ENCODE results near the gene PRAMEF1.
"Not testable (repeated sequence)": the region's sequence is repeated elsewhere in the genome, so short reads cannot be mapped to it uniquely, and the experiment has no call there.

PRAMEF1 gene, protein sequence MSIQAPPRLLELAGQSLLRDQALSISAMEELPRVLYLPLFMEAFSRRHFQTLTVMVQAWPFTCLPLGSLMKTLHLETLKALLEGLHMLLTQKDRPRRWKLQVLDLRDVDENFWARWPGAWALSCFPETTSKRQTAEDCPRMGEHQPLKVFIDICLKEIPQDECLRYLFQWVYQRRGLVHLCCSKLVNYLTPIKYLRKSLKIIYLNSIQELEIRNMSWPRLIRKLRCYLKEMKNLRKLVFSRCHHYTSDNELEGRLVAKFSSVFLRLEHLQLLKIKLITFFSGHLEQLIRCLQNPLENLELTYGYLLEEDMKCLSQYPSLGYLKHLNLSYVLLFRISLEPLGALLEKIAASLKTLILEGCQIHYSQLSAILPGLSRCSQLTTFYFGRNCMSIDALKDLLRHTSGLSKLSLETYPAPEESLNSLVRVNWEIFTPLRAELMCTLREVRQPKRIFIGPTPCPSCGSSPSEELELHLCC

GRCh38 chr1:12791097-12791496 is at the start of gene PRAMEF1:
Gene PRAMEF1, plus strand, starts transcription at chr1:12791397. Its CDS starts 1,831 bp downstream, at chr1:12793228.
- DNase-seq (ENCODE audit: low spot score): not testable (repeated sequence)

- DNase-seq (ENCODE audit: low spot score): no peak
Observed at GRCh38 chr1:12741946-12742345, 49.3 kb upstream of the PRAMEF1 start.

DNA sequence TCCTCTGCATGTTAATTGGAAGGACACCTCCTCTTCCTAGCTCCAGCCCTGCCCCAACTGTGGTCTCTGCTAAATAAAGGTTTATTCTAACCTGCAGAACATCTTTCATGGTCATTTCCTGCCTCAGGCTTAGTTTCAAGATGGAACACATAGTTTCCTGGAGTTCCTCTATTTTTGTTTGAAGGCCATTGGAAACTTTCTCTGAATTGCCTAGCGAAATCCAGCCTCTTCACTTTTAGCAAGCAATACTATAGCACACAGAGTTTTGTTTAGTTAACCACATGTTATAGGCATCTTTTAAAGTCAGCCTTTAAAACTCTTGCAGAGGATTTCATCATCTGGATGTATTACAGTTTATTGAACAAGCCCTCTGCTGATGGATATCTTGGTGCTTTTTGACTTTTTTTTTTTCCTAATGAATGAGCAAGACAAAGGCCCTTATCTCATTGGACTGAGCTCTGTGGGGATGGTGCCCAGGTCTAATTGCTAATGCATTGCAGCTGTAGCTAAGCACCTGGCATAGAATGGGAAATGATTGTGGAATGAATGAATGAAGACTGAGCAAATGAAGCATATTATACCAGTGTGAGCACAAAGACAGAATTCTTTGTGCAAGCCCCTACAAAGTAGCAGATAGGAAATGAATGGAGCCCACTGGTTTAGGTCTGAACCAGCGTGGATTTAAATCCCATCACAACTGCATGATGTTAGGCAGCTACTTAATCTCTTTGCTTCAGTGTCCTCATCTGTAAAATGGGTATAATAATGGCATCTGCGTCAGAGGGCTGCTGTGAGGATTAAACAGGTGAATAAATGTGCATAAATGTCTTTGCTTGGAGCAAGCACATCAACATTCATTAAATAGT is 45.8 kb upstream of the PRAMEF1 start:
- no peak for DNase-seq (ENCODE audit: low spot score)

- DNase-seq (ENCODE audit: low spot score): no peak
Observed at GRCh38 chr1:12745992-12746323, 45.2 kb upstream of the PRAMEF1 start, which contains the start of gene CFAP107. Gene CFAP107, plus strand, starts transcription at chr1:12746200. Its CDS starts 231 bp downstream, at chr1:12746431.

GRCh38 chr1:12748778-12749355 is 42.3 kb upstream of the PRAMEF1 start:
- no peak for DNase-seq (ENCODE audit: low spot score)

DNA sequence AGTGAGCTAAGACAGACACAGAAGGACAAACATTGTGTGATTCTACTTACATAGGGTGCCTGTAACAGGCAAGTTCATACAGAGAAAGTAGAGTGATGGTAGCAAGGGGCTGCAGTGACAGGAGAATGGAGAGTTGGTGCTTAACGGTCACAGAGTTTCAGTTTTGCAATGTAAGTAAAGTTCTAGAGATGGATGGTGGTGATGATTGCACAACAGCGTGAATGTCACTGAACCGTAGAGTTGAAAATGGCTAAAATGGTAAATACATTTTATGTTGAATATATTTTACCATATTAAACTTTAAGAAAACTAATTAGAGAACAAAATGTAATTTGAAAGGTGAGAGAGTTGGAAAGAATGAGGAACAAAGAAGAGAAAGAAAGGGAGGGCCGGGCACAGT is 36.5 kb upstream of the PRAMEF1 start:
- DNase-seq (ENCODE audit: low spot score): no peak

- no peak for DNase-seq (ENCODE audit: low spot score)
Observed at GRCh38 chr1:12756273-12756672, 34.9 kb upstream of the PRAMEF1 start.

DNA sequence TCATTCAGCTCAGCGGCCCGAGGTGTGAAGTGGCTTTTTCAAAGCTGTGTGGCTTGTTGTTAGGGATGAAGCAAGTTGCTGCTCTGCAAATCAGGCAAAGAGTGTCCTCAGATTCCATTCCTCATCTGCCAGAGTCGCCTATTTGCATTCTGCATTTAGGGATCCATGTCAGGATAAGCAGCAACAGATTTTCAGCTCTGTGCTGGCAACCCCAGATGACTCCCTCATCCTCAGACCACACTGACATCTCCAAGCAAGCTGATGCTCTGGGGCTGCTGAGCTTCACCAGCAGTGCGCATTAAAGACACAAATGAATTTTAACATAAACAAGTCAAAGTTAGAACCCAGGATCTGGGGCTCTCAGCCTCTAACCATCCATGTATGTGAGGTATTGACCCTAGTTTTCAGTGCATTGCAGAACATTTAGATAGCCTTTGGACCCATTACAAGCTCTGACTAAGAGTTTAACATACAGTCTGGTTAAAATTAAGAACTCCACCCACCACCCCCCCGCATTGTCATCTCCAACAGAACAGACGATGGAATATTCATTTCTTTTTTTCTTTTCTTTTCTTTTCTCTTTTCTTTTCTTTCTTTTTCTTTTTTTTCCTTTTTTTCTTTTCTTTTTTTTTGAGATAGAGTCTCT is 34.3 kb upstream of the PRAMEF1 start:
- no peak for DNase-seq (ENCODE audit: low spot score)

- no peak for DNase-seq (ENCODE audit: low spot score)
Observed at GRCh38 chr1:12757836-12758235, 33.4 kb upstream of the PRAMEF1 start.

DNA sequence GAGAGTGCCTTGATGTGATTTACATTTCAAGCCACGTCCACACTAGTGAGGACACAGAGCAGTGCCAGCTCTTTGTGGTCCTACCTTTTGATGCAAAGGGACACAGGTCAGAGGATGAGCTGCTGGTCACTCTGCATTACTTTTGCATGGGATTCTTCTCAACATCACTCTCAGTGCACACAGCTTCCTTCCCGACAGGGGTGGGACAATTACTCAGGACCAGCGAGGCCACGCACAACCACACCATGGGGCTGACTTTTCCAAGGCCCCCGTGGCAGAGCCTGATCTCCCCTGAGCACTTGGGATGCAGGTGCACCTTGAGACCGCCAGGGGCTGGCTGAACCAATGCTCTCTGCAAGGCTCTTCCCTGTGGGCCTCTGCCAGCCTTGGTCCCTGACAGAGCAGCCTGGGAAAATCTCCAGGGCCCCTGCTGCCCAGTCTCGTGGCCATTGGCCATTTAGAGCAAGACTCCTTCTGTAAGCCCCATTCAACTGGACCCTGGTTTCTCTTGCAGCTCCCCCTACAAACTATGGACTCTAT is 30.9 kb upstream of the PRAMEF1 start:
- DNase-seq (ENCODE audit: low spot score): no peak

- DNase-seq (ENCODE audit: low spot score): no peak
Observed at GRCh38 chr1:12761781-12762180, 29.4 kb upstream of the PRAMEF1 start.

DNA sequence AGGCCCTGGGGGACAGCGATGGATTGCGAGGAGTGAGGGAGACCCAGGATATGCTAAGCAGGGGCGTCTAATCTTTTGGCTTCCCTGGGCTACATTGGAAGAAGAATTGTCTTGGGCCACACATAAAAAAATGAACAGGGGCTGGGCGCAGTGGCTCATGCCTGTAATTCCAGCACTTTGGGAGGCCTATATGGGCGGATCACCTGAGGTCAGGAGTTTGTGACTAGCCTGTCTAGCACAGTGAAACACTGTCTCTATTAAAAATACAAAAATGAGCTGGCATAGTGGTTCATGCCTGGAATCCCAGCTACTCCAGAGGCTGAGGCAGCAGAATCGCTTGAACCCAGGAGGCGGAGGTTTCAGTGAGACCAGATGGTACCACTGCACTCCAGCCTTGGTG is 28.4 kb upstream of the PRAMEF1 start:
- no peak for DNase-seq (ENCODE audit: low spot score)

DNA sequence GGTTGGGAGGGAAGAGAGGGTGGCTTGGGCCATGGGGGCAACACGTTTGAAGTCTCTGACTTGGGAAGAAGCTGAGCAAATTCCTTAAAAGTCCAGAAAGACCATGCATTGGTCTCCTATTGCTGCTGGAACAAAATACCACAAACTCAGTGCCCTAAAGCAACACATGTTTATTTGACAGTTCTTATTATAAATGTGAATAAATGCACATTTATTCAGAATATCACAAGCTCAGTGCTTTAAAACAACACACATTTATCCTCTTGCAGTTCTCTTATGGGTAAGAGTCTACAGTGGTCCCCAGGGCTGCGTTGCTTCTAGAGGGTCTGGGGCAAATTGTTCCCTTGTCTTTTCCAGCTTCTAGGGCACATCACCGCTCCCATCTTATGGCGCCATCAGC is 27.7 kb upstream of the PRAMEF1 start:
- DNase-seq (ENCODE audit: low spot score): no peak

DNA sequence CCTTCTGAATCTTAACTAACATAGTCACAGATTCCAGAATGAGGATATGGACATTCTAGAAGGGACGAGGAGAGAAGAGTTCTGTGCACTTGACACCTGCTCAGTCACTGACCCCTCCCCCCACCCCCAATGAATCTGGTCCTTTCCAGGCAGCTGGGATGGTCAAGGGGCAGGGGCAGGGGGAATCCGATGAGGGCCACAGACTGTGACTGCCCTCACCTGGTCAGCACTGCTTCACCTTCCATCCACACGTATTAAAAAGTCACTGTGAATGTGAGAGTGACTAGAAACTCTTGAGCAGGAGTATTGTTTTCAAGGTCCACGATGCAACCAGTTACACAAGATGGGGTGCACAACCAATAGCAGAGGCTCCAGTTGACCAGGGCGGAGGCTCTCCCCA is 27.2 kb upstream of the PRAMEF1 start:
- no peak for DNase-seq (ENCODE audit: low spot score)

GRCh38 chr1:12769031-12769430 is 22.2 kb upstream of the PRAMEF1 start:
- DNase-seq (ENCODE audit: low spot score): no peak

DNA sequence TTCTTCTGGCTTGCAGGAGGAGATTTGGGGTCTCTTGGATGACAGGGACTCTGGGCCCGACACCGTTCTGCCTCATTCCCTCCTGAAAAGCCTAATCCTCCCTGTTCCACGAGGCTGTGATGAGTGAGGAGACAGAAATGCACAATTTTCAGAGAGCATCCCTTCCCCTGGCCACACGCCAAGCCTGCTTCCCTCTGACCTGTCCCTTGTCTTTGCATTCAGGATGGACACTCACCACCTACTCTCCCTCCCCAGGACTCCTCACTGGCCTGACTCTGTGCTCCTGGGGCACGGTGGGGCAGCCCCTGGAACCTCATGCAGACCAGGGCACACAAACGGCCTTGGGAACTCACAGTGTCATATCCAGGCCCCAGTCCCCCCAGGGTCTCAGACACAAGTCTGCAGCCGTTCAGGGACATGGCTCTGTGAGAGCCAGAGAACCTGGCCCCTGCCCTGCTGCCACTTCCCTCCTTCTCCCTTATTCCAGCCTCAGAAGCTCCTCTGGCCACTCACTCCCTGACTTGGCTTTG is 21.2 kb upstream of the PRAMEF1 start:
- no peak for DNase-seq (ENCODE audit: low spot score)

DNA sequence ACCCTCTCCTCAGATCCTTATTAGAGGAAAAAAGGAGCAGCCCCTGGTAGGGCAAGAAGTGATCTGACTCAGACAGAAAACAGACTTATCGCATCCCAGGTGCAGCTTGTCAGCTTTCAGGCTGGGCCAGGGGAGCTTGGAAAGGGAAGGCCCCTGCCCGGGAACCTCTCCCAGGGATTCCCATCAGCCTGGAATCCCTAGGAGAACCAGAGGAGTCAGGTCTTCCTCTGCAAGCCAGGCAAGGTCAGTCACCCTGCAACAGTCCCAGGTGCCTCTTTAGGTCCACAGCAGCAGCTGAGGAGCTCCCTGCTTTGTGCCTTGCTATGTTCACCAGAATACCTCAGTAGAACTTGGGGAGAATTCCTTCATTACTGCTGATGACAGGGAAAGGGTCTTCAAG is 20.6 kb upstream of the PRAMEF1 start:
- no peak for DNase-seq (ENCODE audit: low spot score)

GRCh38 chr1:12771186-12771585 is 20.0 kb upstream of the PRAMEF1 start:
- DNase-seq (ENCODE audit: low spot score): no peak

GRCh38 chr1:12772520-12772919 is 18.7 kb upstream of the PRAMEF1 start:
- no peak for DNase-seq (ENCODE audit: low spot score)

DNA sequence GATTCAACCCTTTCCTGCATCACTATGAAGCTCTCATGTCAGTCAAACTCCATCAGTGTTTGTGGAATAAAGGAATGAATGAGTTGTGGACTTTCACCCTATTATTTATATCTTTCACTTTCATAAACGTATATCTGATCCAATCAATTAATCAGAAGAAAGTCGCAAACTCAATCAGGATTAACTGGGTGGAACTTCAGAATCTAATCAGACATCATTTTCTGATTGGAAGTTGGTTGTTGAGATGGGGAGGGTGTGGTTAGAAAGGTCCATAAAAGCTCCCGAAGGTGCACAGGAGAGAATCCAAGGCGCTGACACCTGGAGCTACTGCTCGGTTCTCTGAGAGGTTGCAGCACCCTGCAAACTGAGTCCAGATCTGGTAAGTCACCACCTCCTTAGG is 17.8 kb upstream of the PRAMEF1 start, which contains the start of gene PRAMEF12:
Gene PRAMEF12 (plus strand): TSS at position 301 of the 400 bp plus-strand sequence. CDS start 1,130 bp downstream, outside the sequence.
- no peak for DNase-seq (ENCODE audit: low spot score)

DNA sequence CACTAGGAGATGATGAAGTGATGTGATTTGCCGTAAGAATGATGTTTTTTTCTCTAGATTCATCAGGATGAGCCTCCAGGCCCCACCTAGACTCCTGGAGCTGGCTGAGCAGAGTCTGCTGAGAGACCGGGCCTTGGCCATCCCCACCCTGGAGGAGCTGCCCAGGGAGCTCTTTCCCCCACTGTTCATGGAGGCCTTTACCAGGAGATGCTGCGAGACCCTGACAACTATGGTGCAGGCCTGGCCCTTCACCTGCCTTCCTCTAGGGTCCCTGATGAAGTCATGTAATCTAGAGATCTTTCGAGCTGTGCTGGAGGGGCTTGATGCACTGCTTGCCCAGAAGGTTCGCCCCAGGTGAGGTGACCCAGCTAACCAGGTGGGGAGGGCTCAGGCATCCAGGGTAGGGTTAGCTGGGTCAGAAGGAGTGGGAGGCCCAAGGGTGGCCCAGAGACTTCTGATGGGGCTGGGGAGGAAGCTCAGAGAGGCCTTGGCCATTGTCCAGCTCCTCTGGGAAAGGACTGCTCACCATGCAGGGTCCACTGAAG is 16.3 kb upstream of the PRAMEF1 start:
- no peak for DNase-seq (ENCODE audit: low spot score)

Measured in germinal center (tissue), 1 donor.